Embryonic facial prominence (tissue), 1 donor: Measurements from ENCODE around the gene TAF4B.
"Not testable (repeated sequence)": the region's sequence is repeated elsewhere in the genome, so short reads cannot be mapped to it uniquely, and the experiment has no call there.

Experiments used
- DNase-seq: peaks from one replicate; pipeline ENCODE4 v3.0.0-alpha.2; 2016; ENCODE audit errors: extremely low spot score

The TAF4B gene

DNA sequence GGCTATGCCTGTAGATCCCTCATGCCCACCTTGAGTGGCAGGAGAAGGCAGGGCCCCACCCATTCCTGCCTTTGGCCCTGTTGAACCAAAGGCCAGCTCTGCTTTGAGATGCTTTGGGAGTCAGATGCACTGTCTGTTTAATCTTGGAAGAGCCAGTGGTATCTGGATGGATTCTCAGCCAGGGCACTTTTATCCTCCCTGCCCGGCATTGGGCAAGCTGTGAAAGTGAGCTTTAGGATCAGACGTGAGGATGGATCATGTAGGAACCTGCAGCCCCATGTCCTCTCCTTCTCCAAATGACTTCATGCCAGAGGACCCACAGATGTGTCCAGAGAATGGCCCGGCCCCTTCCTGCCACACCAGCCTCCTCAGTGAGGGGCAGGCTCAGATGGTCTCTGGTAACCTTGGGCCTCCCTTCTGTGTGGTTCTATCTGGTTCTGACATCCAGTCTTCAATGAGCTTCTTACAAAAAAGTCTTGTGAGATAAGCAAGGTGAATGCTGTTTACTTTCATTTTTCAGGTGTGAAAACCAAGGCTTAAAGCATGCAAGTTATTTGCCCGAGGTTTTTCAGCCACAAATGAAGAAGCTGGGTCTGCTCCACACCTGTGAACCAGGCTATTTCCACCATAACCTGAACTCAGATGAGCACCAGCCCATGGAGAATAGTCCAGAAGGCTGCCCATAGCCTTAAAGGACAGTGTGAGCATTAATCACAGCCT, 198.3 kb downstream of the TAF4B start:
- no peak for DNase-seq

DNA sequence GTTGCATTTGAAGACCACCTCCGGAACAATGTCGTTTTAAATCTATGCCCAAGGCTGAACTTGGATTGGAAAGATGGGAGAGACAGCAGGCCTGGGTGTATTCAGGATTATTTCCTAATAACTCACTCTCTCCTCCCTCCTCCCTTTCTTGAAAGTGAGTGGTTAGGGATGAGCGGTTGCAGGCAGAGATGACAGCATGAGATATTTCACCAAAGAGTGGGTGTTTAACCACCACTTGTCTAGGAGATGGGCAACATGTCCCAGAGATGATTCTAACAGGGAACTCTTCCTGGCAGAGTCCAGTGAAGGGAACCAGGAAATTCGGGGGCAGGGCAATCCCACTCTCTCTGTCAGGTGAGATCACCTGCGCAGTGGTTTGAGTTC, 198.9 kb downstream of the TAF4B start:
- no peak for DNase-seq

DNA sequence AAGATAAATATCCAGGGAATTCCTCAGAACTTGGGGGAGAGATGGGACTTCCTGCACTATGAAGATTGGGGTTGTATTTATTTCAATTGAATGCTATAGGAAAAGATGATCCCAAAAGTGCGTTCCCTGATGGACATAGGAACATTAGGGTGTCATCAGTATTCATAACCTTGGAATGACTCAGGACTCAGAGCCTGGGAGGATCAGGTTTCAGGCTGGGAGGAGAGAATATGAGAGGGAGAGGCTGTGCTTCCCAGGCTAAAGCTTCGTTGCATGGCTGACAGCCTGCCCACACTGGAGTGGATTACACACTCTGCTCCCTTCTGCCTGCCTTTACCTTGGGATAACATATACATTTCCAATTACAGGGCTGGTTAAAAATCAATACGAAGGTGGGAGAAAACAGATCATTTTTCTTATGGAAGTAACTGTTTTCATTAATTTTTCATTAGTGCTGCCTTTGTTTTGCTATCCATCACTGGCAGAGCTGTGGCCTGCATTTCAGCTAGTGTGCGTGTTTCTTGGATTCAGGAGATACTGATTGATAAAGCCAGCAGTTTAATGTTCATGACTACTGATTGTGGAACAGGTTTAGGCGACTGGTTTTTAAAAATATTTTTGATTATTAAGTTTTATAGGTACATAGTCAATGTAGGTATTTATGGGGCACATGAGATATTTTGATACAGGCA, 203.4 kb downstream of the TAF4B start:
- DNase-seq = no peak

- DNase-seq = no peak
Observed at GRCh38 chr18:26432651-26433424, 206.6 kb downstream of the TAF4B start.

DNA sequence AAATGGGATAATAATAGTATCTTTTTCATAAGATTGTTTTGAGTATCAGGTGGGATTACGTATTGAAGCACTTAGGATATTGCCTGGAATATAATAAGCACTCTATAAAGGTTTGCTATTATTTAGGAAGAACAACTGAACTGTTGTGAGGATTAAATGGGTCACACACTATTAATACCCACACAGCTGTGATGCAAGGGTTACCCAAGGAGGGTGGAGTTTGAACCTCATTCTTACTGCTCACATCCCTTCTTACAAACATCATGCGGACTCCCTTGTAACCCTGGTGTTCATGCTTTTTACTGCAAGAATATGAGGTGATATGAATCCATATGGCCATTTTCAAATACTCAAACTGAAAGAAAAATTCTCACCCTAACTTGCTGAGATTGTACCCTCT, 208.6 kb downstream of the TAF4B start:
- DNase-seq = no peak

- DNase-seq = no peak
Observed at GRCh38 chr18:26435415-26436095, 209.3 kb downstream of the TAF4B start.

DNA sequence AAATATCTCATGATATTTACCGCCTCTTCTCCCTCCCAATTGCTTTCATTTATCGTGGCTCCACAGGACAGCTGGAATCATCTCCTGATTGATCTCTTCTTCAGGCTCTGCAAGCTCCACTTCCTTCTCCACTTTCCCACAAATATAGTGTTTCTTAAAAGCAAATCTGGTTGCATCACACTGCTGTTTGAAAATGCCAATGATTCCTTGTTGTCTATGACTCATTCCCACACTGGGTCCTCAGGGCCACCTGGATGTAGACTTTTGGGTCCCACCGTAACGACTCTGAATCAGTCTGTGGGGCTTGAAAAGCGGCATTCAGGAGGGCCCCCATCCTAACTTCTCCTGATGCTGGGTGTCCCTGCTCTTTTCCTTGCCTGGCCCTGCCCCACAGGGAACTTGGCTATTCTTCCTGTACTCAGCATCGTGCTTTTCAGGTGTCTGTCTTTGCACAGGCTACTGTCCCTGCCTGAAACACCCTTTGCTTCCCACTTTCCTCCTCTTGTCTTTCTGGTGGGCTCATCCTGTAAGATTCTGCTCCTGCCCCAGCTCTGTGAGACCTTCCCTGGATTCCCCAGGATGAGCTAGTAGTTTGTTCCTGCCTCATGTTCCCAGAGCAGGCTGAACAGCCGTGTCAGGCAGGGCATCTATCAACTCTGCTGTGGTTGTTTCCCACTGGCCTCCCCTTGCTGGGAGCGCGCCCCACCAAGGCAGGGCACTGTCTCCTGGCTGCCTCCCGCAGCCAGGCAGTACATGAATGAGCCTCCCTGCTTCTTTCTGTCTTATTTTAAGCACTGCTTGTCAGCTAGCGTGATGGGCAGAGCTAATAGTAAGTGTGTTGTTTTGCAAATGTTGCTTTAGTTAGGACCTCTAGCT, 210.2 kb downstream of the TAF4B start:
- DNase-seq = no peak

- not testable (repeated sequence) for DNase-seq
Observed at GRCh38 chr18:26437634-26438033, 211.4 kb downstream of the TAF4B start.

DNA sequence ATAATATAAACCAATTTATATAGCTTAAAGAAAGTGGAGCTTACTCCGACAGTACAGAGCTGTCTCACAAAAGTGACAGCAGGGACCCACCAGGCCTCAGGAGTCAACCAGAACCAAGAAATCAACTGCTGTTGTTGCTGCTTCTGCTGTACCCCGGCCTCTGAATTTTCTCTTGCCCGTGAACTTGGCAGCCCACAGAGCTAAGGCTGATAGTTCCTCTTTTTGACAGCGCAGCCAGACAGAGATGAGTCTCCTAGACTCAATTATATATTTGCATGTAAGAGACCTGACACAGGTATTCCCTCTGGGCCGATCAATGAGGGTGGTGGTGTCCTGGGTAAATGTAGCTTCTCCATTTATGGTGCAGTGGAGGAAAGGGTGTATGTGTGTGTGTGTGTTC, 212.7 kb downstream of the TAF4B start:
- DNase-seq = no peak

- DNase-seq = no peak
Observed at GRCh38 chr18:26439537-26439936, 213.3 kb downstream of the TAF4B start.

GRCh38 chr18:26440644-26441043, 214.4 kb downstream of the TAF4B start:
- DNase-seq = no peak
